Keratinocyte (primary cell): ENCODE results near the gene SYNE2. TPM values are rescaled to one million over a fixed set of nuclear protein-coding genes. Genes with fewer than 3 reads are reported as not detected.
A peak's percentile ranks its signal among the peaks of the same experiment; 100 is the strongest.

Source experiments
- DNase-seq: peaks from one replicate; pipeline ENCODE4 v3.0.0-alpha.2; 2011; ENCODE audit warnings: low read depth, missing footprints, low spot score
- FAIRE-seq: peaks from 2 replicates; lab custom pipeline; 2011; peaks lifted over from hg19 to GRCh38; lab: Jason Lieb, UNC
- H2AFZ ChIP-seq: 2 replicates; pipeline ENCODE4 v1.6.0; 2012; ENCODE audit warnings: low read length, control low read depth, inconsistent platforms; ENCODE audit not compliant: control insufficient read depth
- H3K27ac ChIP-seq: 2 replicates; pipeline ENCODE4 v1.5.1; 2011; ENCODE audit warnings: low read length; ENCODE audit not compliant: control insufficient read depth, insufficient read depth
- H3K27me3 ChIP-seq: 3 replicates; pipeline ENCODE4 v1.6.0; 2011; ENCODE audit warnings: low read length; ENCODE audit not compliant: control insufficient read depth, insufficient read depth; ENCODE audit errors: extremely low read depth
- H3K36me3 ChIP-seq, 2 experiments: 2 replicates in 1 of 2; 3 replicates in 1 of 2; pipeline ENCODE4 v1.5.1; 2011; ENCODE audit warnings: low read length in 2 of 2, mild to moderate bottlenecking in 1 of 2; ENCODE audit not compliant: control insufficient read depth in 2 of 2, insufficient read depth in 2 of 2; ENCODE audit errors: extremely low read depth in 1 of 2
- H3K4me1 ChIP-seq: 3 replicates; pipeline ENCODE4 v1.5.1; 2011; ENCODE audit warnings: low read length; ENCODE audit not compliant: control insufficient read depth, insufficient read depth; ENCODE audit errors: extremely low read depth
- H3K4me2 ChIP-seq: 3 replicates; pipeline ENCODE4 v1.6.0; 2011; ENCODE audit warnings: low read depth, low read length; ENCODE audit not compliant: control insufficient read depth, insufficient read depth; ENCODE audit errors: extremely low read depth
- H3K4me3 ChIP-seq, 3 experiments: fragments of 200-600 bp in 1 of 3; sonication (generic) in 1 of 3; 2 replicates in 2 of 3; 3 replicates in 1 of 3; pipeline ENCODE4 v1.5.1; 2011 to 2016; ENCODE audit warnings: low read length in 3 of 3, mild to moderate bottlenecking in 3 of 3, control low read depth in 2 of 3, inconsistent platforms in 1 of 3, low read depth in 1 of 3, mixed read lengths in 1 of 3, mixed run types in 1 of 3, moderate library complexity in 1 of 3; ENCODE audit not compliant: control insufficient read depth in 2 of 3, insufficient read depth in 2 of 3; ENCODE audit errors: extremely low read depth in 1 of 3
- H3K79me2 ChIP-seq: 2 replicates; pipeline ENCODE4 v1.6.0; 2012; ENCODE audit warnings: low read length; ENCODE audit not compliant: control insufficient read depth, insufficient read depth
- H3K9ac ChIP-seq: 3 replicates; pipeline ENCODE4 v1.6.0; 2011; ENCODE audit warnings: low read length; ENCODE audit not compliant: control insufficient read depth, insufficient read depth; ENCODE audit errors: extremely low read depth
- H3K9me1 ChIP-seq: 3 replicates; pipeline ENCODE4 v1.6.0; 2011; ENCODE audit warnings: low read length; ENCODE audit not compliant: control insufficient read depth, insufficient read depth; ENCODE audit errors: extremely low read depth
- H3K9me3 ChIP-seq: 2 replicates; pipeline ENCODE4 v1.5.1; 2012; ENCODE audit warnings: low read depth, low read length; ENCODE audit not compliant: control insufficient read depth
- H4K20me1 ChIP-seq: 3 replicates; pipeline ENCODE4 v1.6.0; 2011; ENCODE audit warnings: low read length; ENCODE audit not compliant: control insufficient read depth, insufficient read depth; ENCODE audit errors: extremely low read depth
- CTCF ChIP-seq, 3 experiments: IDR thresholded peaks in 1 of 3; conservative IDR thresholded peaks in 1 of 3; optimal IDR thresholded peaks in 1 of 3; 2 replicates in 2 of 3; 3 replicates in 1 of 3; pipeline versions ENCODE3 to v1.5.1; 2011; ENCODE audit warnings: low read length in 3 of 3, mild to moderate bottlenecking in 3 of 3, moderate library complexity in 2 of 3, control low read depth in 1 of 3, inconsistent platforms in 1 of 3; ENCODE audit not compliant: insufficient read depth in 2 of 3; ENCODE audit errors: extremely low read depth in 1 of 3
- EZH2 ChIP-seq: IDR thresholded peaks from one replicate; pipeline ENCODE4 v1.6.1; 2012; ENCODE audit warnings: inconsistent platforms, mild to moderate bottlenecking, low read length, moderate library complexity
- dilution Hi-C: fragments of 300-500 bp; cut with MboI; formaldehyde crosslinking; loops from one replicate; pipeline ENCODE4 v1.7.0; 2020; ENCODE audit warnings: low sequenced_read_pairs; ENCODE audit not compliant: extremely low pct_ligation_motif_present
- polyA plus RNA-seq, 5 experiments: library from polyadenylated mRNA; depleted of rRNA in 3 of 5; stranded (reverse) in 3 of 5; stranded (forward) in 1 of 5; unstranded in 1 of 5; fragments of >200 nt; gene quantifications; 1 replicate in 1 of 5; 2 replicates in 3 of 5; 3 replicates in 1 of 5; pipeline versions ENCODE4 v1.2.1 to v1.2.3, GENCODE V29; 2011 to 2012; ENCODE audit warnings: missing spikeins in 2 of 5, low read depth in 1 of 5, low replicate concordance in 1 of 5

SYNE2 gene
- polyA plus RNA-seq, 1 donor (not counting 4 experiments of a cell fraction or from before 2014, with no cell fraction given), result 9.9 TPM

GRCh38 chr14:63996625-63997220 is 143.9 kb downstream of the SYNE2 start:
- Histone ChIP-seq H3K36me3 (peaks cover 0 to 2% of the 10 kb centered on the region in 2 experiments), H3K9me1 (no peaks in the 10 kb centered on the region), H3K9me3 (no peaks in the 10 kb centered on the region), H4K20me1 (no peaks in the 10 kb centered on the region), H3K27me3 (no peaks in the 10 kb centered on the region), H3K4me3 (no peak overlapping the region), H3K4me2 (no peak overlapping the region), H2AFZ (no peak overlapping the region), H3K4me1 (peaks cover 18% of the 10 kb centered on the region), H3K9ac (no peak overlapping the region), H3K27ac (no peak overlapping the region), H3K79me2 (no peaks in the 10 kb centered on the region)
- TF ChIP-seq EZH2 (no peak), CTCF (optimal IDR thresholded peaks at IDR 0.05 in 1 of 3, IDR thresholded peaks at IDR 0.05 in 1 of 3, conservative IDR thresholded peaks at IDR 0.05 in 1 of 3; ENCODE audit: extremely low read depth in 1 of 3, insufficient read depth in 2 of 3, low read length in 3 of 3) (no peak)
- dilution Hi-C loops, result no loop called here
- FAIRE-seq, result peak; percentile 43
- DNase-seq, result no peak

- Histone ChIP-seq H3K27ac (no peak overlapping the region), H3K27me3 (no peaks in the 10 kb centered on the region), H3K4me1 (peaks cover 2% of the 10 kb centered on the region), H3K79me2 (no peaks in the 10 kb centered on the region), H3K9ac (no peak overlapping the region), H3K4me2 (no peak overlapping the region), H3K9me1 (no peaks in the 10 kb centered on the region), H4K20me1 (no peaks in the 10 kb centered on the region), H3K9me3 (no peaks in the 10 kb centered on the region), H3K36me3 (peaks cover 0 to 2% of the 10 kb centered on the region in 2 experiments), H2AFZ (no peak overlapping the region), H3K4me3 (no peak overlapping the region)
- dilution Hi-C loops, result no loop called here
- FAIRE-seq (no peak), DNase-seq (no peak)
- TF ChIP-seq CTCF (optimal IDR thresholded peaks at IDR 0.05 in 1 of 3, IDR thresholded peaks at IDR 0.05 in 1 of 3, conservative IDR thresholded peaks at IDR 0.05 in 1 of 3; ENCODE audit: extremely low read depth in 1 of 3, insufficient read depth in 2 of 3, low read length in 3 of 3), result no peak
Observed at GRCh38 chr14:64000749-64001148, 147.9 kb downstream of the SYNE2 start.
